Cardiac fibroblast (primary cell): ENCODE data around the gene CARD14.
"Not testable (repeated sequence)": the region's sequence is repeated elsewhere in the genome, so short reads cannot be mapped to it uniquely, and the experiment has no call there.

ENCODE experiments used
- DNase-seq, 2 donors: peaks; one replicate each; pipeline versions ENCODE4 v3.0.0 to v3.0.0-alpha.2; 2010; ENCODE audit warnings: low read depth in 2 of 2
- H3K4me3 ChIP-seq, 2 donors: replicated peaks in 1 of 2; 1 replicate in 1 of 2; 2 replicates in 1 of 2; pipeline ENCODE4 v1.5.1; 2011; ENCODE audit warnings: low read depth in 2 of 2, low read length in 2 of 2, mild to moderate bottlenecking in 2 of 2, moderate library complexity in 1 of 2
- CTCF ChIP-seq: IDR thresholded peaks from one replicate; pipeline ENCODE4 v1.5.1; 2011; ENCODE audit warnings: low read depth, mild to moderate bottlenecking, low read length, inconsistent platforms

Gene CARD14

GRCh38 chr17:80237386-80237785 lies 67.6 kb downstream of the CARD14 start:
- no peak for DNase-seq
- TF ChIP-seq CTCF = no peak
- no peak overlapping the region for H3K4me3 ChIP-seq

GRCh38 chr17:80242505-80242904 lies 72.7 kb downstream of the CARD14 start:
- no peak overlapping the region for H3K4me3 ChIP-seq
- no peak for DNase-seq
- TF ChIP-seq CTCF = no peak

- H3K4me3 ChIP-seq = no peak overlapping the region
- TF ChIP-seq CTCF = no peak
- no peak for DNase-seq
Observed at GRCh38 chr17:80243526-80244433, 74.0 kb downstream of the CARD14 start.

GRCh38 chr17:80244448-80244847 lies 74.6 kb downstream of the CARD14 start:
- H3K4me3 ChIP-seq, DNase-seq: not testable (repeated sequence)

GRCh38 chr17:80244871-80245509 lies 75.2 kb downstream of the CARD14 start:
- DNase-seq = no peak
- TF ChIP-seq CTCF = no peak
- H3K4me3 ChIP-seq = no peak overlapping the region

- DNase-seq = no peak
- no peak for TF ChIP-seq CTCF
- no peak overlapping the region for H3K4me3 ChIP-seq
Observed at GRCh38 chr17:80245566-80246265, 75.9 kb downstream of the CARD14 start.

- DNase-seq = no peak
- H3K4me3 ChIP-seq = no peak overlapping the region
- no peak for TF ChIP-seq CTCF
Observed at GRCh38 chr17:80246266-80246681, 76.4 kb downstream of the CARD14 start.
